Gastrocnemius medialis (tissue), 4 donors: Measurements from ENCODE around the gene ATRAID. TPM values are rescaled to one million over a fixed set of nuclear protein-coding genes. Genes with fewer than 3 reads are reported as not detected.
A peak's percentile ranks its signal among the peaks of the same experiment; 100 is the strongest.

Experiments used
- ATAC-seq, 2 donors: fragments of 150-250 bp; one replicate each; pipeline ENCODE4 v1.9.1; 2016
- DNase-seq, 2 donors: peaks; one replicate each; pipeline ENCODE4 v3.0.0-alpha.2; 2019
- H3K27ac ChIP-seq, 4 donors: fragments of 200-600 bp; sonication (generic); 1 replicate in 1 of 4; 2 replicates in 3 of 4; pipeline ENCODE4 v1.5.1; 2016 to 2018; ENCODE audit warnings: mild to moderate bottlenecking in 2 of 4, moderate library complexity in 1 of 4
- H3K27me3 ChIP-seq, 3 donors: fragments of 200-600 bp; sonication (generic) in 2 of 3; 1 replicate in 1 of 3; 2 replicates in 2 of 3; pipeline versions ENCODE4 v1.5.1 to v1.6.0; 2016 to 2019; ENCODE audit warnings: mild to moderate bottlenecking in 1 of 3, moderate library complexity in 1 of 3
- H3K36me3 ChIP-seq, 2 donors: fragments of 200-600 bp; sonication (generic) in 1 of 2; one replicate each; pipeline ENCODE4 v1.5.1; 2017 to 2018
- H3K4me1 ChIP-seq, 2 donors: fragments of 200-600 bp; sonication (generic) in 1 of 2; one replicate each; pipeline ENCODE4 v1.5.1; 2016 to 2017; ENCODE audit warnings: mild to moderate bottlenecking in 2 of 2
- H3K4me3 ChIP-seq, 4 donors: fragments of 200-600 bp; sonication (generic) in 3 of 4; 1 replicate in 1 of 4; 2 replicates in 3 of 4; pipeline ENCODE4 v1.5.1; 2016 to 2019; ENCODE audit warnings: mild to moderate bottlenecking in 2 of 4
- H3K9me3 ChIP-seq, 3 donors: fragments of 200-600 bp; sonication (generic) in 2 of 3; 1 replicate in 1 of 3; 2 replicates in 2 of 3; pipeline ENCODE4 v1.5.1; 2016 to 2019
- POLR2A ChIP-seq, 2 donors: fragments of 450-650 bp; IDR thresholded peaks; one replicate each; pipeline ENCODE4 v1.6.1; 2017; ENCODE audit warnings: antibody characterized with exemption in 2 of 2, mild to moderate bottlenecking in 2 of 2, moderate library complexity in 2 of 2
- in situ Hi-C, 4 donors: fragments of 200-750 bp; cut with MboI; loops; one replicate each; pipeline versions ENCODE4 v1.15.0 to v1.8.0; 2017; ENCODE audit warnings: low sequenced_read_pairs in 4 of 4
- intact Hi-C: fragments of 100-400 bp; cut with DNase I; formaldehyde crosslinking; loops from one replicate; pipeline ENCODE4 v1.15.1; 2023; ENCODE audit warnings: low total_unique reads
- total RNA-seq, 4 donors: library from RNA; depleted of rRNA; stranded (reverse); fragments of >200 nt; gene quantifications; one replicate each; pipeline versions ENCODE4 v1.1.0 to v1.2.3, GENCODE V29; 2016
- TF ChIP-seq, protein P1 (sequence below), 5 experiments: fragments of 450-650 bp in 3 of 5; fragments of 200-600 bp in 2 of 5; sonication (generic) in 2 of 5; IDR thresholded peaks in 4 of 5; conservative IDR thresholded peaks in 1 of 5; 1 replicate in 4 of 5; 2 replicates in 1 of 5; pipeline ENCODE4 v1.5.1; 2016 to 2019; ENCODE audit warnings: antibody characterized with exemption in 5 of 5, mild to moderate bottlenecking in 3 of 5, moderate library complexity in 3 of 5

The ATRAID gene
- total RNA-seq, 4 donors from 2014 or later: 131 to 203 (median 171) TPM

DNA sequence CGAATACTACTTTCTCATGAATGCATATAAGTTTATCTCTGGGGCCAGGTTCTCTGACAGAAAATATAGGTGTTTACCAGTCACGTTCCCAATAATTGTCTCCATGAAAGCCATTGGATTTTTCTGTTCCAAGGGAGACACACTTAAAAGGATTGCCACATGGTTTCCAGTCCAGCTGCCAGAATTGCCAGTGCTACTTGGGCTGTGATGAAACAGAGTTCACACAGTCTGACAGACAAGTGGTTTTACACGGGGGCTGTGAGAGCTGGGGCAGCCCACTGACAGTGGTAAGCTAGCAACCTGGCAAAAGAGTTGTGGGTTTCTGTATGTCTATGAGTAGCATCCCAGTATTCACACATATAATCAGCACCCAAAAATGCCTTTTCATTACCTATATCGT, 27.7 kb upstream of the ATRAID start:
- ATAC-seq (peak; percentile 28 to 70), DNase-seq (peak; percentile 35 to 62)
- H3K27ac ChIP-seq: peak overlapping the region; percentile 73 to 93 (median 82)
- peaks cover 29 to 41% of the 10 kb centered on the region in 2 donors for H3K4me1 ChIP-seq
- H3K27me3 ChIP-seq: no peaks in the 10 kb centered on the region
- intact Hi-C loops (no loop called here), in situ Hi-C loops (loop anchor here in 2 of 4 donors (10.0 to 25.0 kb wide), 2 partner anchors 79 to 222 kb away; partner anchors contain the start of gene MAPRE3 (in 1 of the 2))
- no peak overlapping the region for H3K4me3 ChIP-seq
- no peaks in the 10 kb centered on the region for H3K36me3 ChIP-seq
- no peaks in the 10 kb centered on the region for H3K9me3 ChIP-seq
- TF ChIP-seq, protein P1, sequence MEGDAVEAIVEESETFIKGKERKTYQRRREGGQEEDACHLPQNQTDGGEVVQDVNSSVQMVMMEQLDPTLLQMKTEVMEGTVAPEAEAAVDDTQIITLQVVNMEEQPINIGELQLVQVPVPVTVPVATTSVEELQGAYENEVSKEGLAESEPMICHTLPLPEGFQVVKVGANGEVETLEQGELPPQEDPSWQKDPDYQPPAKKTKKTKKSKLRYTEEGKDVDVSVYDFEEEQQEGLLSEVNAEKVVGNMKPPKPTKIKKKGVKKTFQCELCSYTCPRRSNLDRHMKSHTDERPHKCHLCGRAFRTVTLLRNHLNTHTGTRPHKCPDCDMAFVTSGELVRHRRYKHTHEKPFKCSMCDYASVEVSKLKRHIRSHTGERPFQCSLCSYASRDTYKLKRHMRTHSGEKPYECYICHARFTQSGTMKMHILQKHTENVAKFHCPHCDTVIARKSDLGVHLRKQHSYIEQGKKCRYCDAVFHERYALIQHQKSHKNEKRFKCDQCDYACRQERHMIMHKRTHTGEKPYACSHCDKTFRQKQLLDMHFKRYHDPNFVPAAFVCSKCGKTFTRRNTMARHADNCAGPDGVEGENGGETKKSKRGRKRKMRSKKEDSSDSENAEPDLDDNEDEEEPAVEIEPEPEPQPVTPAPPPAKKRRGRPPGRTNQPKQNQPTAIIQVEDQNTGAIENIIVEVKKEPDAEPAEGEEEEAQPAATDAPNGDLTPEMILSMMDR (IDR thresholded peaks at IDR 0.05 in 4 of 5, conservative IDR thresholded peaks at IDR 0.05 in 1 of 5): no peak
- TF ChIP-seq POLR2A (IDR thresholded peaks at IDR 0.05): no peak

DNA sequence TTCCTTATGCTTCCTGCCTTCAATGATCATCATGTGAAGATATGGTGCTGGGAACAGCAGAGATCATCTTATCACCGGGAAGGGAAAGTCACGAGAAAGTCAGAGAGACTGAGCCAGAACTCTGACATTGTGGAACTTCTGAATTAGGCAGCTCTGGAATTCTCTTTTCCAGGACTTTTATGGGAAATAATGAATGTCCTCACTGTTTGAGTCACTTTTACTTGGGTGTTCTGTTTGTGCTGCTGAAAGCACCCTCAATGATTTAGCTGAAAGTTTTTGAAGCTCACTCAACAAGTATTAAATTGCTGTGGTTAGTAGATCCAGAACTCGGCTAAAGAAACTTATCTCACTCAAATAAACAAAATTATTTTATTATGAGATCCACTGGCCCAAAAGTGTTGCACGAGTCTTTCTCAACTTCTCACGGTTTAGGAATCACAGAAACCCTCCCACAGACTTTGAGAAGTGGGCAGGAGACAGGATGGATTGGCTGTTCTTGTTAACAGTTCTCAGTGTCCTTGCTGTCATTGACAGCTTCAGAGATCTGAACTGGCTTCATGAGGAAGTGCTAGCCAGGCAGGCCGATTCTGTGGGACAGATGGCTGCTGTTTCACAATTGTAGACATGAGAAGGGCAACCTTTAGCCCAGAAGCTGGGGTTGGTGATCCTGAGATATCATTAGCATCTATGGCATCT, 26.4 kb upstream of the ATRAID start:
- TF ChIP-seq, protein P1 (IDR thresholded peaks at IDR 0.05 in 4 of 5, conservative IDR thresholded peaks at IDR 0.05 in 1 of 5): no peak
- TF ChIP-seq POLR2A (IDR thresholded peaks at IDR 0.05): no peak
- Histone ChIP-seq H3K27ac (peak overlapping the region; percentile 73 to 93 (median 82)), H3K9me3 (no peaks in the 10 kb centered on the region), H3K4me3 (no peak overlapping the region), H3K36me3 (no peaks in the 10 kb centered on the region), H3K4me1 (peaks cover 29 to 41% of the 10 kb centered on the region in 2 donors), H3K27me3 (no peaks in the 10 kb centered on the region)
- in situ Hi-C loops (loop anchor here in 2 of 4 donors (10.0 to 25.0 kb wide), 2 partner anchors 81 to 223 kb away; partner anchors contain the start of gene MAPRE3 (in 1 of the 2)), intact Hi-C loops (no loop called here)
- DNase-seq (peak; percentile 71 to 79), ATAC-seq (peak; percentile 92 to 94)

DNA sequence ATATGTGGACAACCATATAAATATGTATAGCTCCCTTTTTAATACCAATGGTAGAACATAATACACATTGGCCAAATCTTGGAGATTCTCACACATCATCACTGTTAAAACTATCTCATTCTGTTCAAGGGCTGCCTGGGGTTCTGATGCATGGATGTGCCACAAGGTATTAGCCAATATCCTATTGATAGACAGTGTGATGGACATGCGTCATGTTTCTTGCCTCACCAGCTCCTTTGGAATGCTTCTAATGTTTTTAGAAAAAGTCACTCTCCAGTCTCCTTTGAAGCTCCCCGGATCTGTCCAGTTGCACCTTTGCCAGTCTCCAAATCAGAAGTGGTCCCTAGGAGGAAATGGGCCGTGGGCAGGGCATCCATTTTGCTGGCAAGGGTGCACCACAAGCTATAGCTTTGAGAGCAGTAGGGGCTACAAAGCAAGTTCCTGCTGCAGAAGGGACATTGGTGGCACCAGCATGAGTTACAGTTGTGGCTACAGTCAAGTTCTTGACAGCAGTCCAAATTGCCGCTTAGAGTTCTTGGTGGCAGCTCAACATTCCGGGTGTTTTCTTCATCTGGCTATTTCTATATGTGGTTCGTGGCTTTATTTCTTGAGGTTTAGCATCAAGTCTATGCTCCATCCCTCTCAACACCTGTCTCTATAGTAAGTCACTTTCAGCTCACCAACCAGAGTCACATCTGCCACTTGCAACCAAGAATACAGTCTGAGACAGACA, 25.1 kb upstream of the ATRAID start:
- TF ChIP-seq, protein P1 (IDR thresholded peaks at IDR 0.05 in 4 of 5, conservative IDR thresholded peaks at IDR 0.05 in 1 of 5): no peak
- TF ChIP-seq POLR2A (IDR thresholded peaks at IDR 0.05): no peak
- H3K4me3 ChIP-seq: no peak overlapping the region
- no peak for DNase-seq
- no peaks in the 10 kb centered on the region for H3K9me3 ChIP-seq
- no peaks in the 10 kb centered on the region for H3K27me3 ChIP-seq
- H3K4me1 ChIP-seq: peaks cover 29 to 41% of the 10 kb centered on the region in 2 donors
- ATAC-seq: no peak
- peak overlapping the region; percentile 73 to 93 (median 82) for H3K27ac ChIP-seq
- intact Hi-C loops (no loop called here), in situ Hi-C loops (loop anchor here in 2 of 4 donors (10.0 to 25.0 kb wide), 2 partner anchors 82 to 224 kb away; partner anchors contain the start of gene MAPRE3 (in 1 of the 2))
- no peaks in the 10 kb centered on the region for H3K36me3 ChIP-seq

DNA sequence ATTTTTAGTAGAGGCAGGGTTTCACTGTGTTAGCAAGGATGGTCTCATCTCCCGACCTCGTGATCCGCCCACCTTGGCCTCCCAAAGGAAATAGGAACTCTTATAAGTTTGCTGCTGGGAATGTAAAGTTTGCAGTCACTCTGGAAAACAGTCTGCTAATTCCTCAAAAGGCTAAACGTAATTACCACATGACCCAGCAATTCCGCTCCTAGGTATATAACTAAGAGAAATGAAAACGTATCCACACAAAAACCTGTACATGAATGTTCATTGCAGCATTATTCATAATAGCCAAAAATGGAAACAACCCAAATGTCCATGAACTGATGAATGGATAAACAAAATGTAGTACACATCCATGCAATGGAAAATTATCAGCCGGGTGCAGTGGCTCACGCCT, 21.9 kb upstream of the ATRAID start:
- ATAC-seq (no peak), DNase-seq (no peak)
- Histone ChIP-seq H3K4me1 (peaks cover 13 to 27% of the 10 kb centered on the region in 2 donors), H3K9me3 (no peaks in the 10 kb centered on the region), H3K27me3 (no peaks in the 10 kb centered on the region), H3K4me3 (no peak overlapping the region), H3K36me3 (no peaks in the 10 kb centered on the region), H3K27ac (no peak overlapping the region)
- intact Hi-C loops (no loop called here), in situ Hi-C loops (loop anchor here in 3 of 4 donors (5.0 to 25.0 kb wide), 3 partner anchors 85 to 228 kb away; partner anchors contain the start of gene MAPRE3 (in 1 of the 3))
- TF ChIP-seq, protein P1 (IDR thresholded peaks at IDR 0.05 in 4 of 5, conservative IDR thresholded peaks at IDR 0.05 in 1 of 5): no peak
- no peak for TF ChIP-seq POLR2A (IDR thresholded peaks at IDR 0.05)
